D721Med (cell line): ENCODE results near the gene FAM76A.

Source experiments
- DNase-seq: peaks from one replicate; pipeline ENCODE4 v3.0.0; 2011; ENCODE audit warnings: low spot score; ENCODE audit not compliant: insufficient read length
- FAIRE-seq: peaks from 2 replicates; lab custom pipeline; 2011; peaks lifted over from hg19 to GRCh38; lab: Jason Lieb, UNC
- TF ChIP-seq, protein P1 (sequence below): IDR thresholded peaks from 2 replicates; pipeline ENCODE4 v1.5.1; 2012; ENCODE audit warnings: mild to moderate bottlenecking, control low read depth; ENCODE audit not compliant: insufficient read depth; ENCODE audit errors: missing control alignments

The FAM76A gene

GRCh38 chr1:27736252-27736651 lies 10.5 kb downstream of the FAM76A start:
- TF ChIP-seq, protein P1, sequence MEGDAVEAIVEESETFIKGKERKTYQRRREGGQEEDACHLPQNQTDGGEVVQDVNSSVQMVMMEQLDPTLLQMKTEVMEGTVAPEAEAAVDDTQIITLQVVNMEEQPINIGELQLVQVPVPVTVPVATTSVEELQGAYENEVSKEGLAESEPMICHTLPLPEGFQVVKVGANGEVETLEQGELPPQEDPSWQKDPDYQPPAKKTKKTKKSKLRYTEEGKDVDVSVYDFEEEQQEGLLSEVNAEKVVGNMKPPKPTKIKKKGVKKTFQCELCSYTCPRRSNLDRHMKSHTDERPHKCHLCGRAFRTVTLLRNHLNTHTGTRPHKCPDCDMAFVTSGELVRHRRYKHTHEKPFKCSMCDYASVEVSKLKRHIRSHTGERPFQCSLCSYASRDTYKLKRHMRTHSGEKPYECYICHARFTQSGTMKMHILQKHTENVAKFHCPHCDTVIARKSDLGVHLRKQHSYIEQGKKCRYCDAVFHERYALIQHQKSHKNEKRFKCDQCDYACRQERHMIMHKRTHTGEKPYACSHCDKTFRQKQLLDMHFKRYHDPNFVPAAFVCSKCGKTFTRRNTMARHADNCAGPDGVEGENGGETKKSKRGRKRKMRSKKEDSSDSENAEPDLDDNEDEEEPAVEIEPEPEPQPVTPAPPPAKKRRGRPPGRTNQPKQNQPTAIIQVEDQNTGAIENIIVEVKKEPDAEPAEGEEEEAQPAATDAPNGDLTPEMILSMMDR, result no peak
- no peak for DNase-seq
- no peak for FAIRE-seq

- TF ChIP-seq, protein P1, result no peak
- DNase-seq (no peak), FAIRE-seq (no peak)
Observed at GRCh38 chr1:27741121-27741520, 15.4 kb downstream of the FAM76A start.

DNA sequence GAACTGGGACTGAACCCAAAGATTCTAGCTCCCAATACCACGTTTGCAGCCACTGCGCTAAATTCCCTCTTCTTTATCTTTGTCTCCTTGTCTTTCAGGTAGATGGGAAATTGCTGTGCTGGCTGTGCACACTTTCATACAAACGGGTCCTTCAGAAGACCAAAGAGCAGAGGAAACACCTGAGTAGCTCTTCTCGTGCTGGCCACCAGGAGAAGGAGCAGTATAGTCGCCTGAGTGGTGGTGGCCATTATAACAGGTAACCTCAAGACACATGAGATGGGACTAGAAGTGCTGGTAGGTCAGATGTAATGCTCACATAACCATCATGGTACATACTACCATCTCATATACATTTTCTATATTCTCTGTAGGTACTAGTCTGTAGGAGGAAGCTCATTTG lies 18.8 kb downstream of the FAM76A start:
- DNase-seq (no peak), FAIRE-seq (no peak)
- TF ChIP-seq, protein P1, result no peak

DNA sequence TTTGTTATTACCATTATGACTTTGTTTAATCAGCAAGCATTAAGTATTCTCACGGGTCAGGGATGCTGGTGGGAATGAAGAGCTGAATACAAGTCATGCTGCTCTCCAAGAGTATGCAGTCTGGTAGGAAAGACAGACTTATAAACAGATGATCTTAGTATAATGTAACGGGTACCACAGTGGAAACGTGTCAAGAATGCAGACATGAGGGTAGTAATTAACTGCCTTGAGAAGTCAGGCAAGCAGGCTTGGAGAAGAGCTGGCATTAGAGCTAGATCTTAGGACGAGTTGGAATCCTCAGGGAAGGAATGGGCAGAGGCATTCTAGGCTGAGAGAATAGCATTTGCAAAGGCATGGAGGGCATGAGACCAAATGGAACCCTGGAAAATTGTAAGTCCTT lies 19.7 kb downstream of the FAM76A start:
- TF ChIP-seq, protein P1, result no peak
- DNase-seq (no peak), FAIRE-seq (no peak)

GRCh38 chr1:27752360-27752759 lies 26.6 kb downstream of the FAM76A start:
- DNase-seq (no peak), FAIRE-seq (no peak)
- TF ChIP-seq, protein P1, result no peak

- TF ChIP-seq, protein P1, result no peak
- FAIRE-seq, result no peak
- DNase-seq, result no peak
Observed at GRCh38 chr1:27755286-27755685, 29.5 kb downstream of the FAM76A start.

GRCh38 chr1:27755865-27756264 lies 30.1 kb downstream of the FAM76A start:
- TF ChIP-seq, protein P1, result no peak
- FAIRE-seq, result no peak
- no peak for DNase-seq
